ENCODE measurements around the gene SNX3.
"Not testable (repeated sequence)": the region's sequence is repeated elsewhere in the genome, so short reads cannot be mapped to it uniquely, and the experiment has no call there.

SNX3 gene

DNA sequence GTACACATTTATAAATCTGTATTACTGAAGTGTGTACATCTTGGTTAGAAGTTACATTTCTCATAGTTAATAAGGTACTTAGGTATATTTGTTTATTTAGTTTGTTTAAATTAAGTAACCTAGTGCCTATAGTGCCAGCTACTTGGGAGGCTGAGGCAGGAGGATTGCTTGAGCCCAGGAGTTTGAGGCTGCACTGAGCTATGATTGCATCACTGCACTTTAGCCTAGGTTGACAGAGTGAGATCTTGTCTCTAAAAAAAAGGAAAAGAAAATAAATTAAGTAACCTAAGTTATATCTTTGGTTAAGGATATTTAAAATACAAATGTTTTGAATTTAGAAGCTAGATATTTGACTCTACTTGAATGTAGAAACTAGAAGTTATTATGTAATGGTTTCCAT, 24.5 kb upstream of the SNX3 start:
- no peak overlapping the region for H3K4me3 ChIP-seq (ENCODE audit: low read length)
- TF ChIP-seq, protein P1, sequence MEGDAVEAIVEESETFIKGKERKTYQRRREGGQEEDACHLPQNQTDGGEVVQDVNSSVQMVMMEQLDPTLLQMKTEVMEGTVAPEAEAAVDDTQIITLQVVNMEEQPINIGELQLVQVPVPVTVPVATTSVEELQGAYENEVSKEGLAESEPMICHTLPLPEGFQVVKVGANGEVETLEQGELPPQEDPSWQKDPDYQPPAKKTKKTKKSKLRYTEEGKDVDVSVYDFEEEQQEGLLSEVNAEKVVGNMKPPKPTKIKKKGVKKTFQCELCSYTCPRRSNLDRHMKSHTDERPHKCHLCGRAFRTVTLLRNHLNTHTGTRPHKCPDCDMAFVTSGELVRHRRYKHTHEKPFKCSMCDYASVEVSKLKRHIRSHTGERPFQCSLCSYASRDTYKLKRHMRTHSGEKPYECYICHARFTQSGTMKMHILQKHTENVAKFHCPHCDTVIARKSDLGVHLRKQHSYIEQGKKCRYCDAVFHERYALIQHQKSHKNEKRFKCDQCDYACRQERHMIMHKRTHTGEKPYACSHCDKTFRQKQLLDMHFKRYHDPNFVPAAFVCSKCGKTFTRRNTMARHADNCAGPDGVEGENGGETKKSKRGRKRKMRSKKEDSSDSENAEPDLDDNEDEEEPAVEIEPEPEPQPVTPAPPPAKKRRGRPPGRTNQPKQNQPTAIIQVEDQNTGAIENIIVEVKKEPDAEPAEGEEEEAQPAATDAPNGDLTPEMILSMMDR (IDR thresholded peaks at IDR 0.05; ENCODE audit: insufficient read depth, low read depth, low read length, missing control alignments): no peak
- no peak for DNase-seq (ENCODE audit: low read depth)

DNA sequence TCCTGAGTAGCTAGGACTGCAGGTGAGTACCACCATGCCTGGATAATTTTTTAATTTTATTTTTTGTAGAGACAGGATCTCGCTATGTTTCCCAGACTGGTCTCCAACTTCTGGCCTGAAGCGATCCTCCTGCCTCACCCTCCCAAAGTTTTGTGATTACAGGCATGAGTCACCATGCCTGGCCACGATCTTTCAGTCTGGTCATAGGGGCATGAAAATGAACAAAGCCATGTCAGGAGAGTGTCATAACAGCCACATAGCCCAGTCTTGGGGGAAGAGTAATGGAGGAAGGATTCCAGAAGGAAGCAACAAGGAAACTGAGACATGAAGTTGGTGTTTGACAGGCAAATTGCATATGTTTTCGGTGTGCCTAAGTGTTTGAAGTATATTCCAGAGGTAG, 17.0 kb upstream of the SNX3 start:
- TF ChIP-seq, protein P1 (IDR thresholded peaks at IDR 0.05; ENCODE audit: insufficient read depth, low read depth, low read length, missing control alignments): no peak
- DNase-seq (ENCODE audit: low read depth): no peak
- H3K4me3 ChIP-seq (ENCODE audit: low read length): no peak overlapping the region

DNA sequence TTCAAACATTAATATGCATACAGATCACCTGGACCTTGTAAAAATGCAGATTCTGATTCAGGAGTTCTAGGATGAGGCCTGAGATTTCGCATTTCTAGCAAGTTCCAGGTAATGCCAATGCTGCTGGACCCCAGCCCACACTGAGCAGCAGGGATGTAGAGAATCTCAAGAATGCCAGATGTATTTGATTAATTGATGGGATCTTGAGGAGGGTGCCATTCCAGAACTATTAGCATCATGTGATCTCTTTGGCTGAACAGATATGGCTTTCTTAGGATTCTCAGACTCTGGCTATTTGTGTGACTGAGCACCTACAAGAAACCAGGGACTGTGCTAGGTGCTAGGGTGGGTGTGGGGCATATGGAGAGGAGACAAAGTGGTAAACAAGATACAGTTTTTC, 16.5 kb upstream of the SNX3 start:
- TF ChIP-seq, protein P1 (IDR thresholded peaks at IDR 0.05; ENCODE audit: insufficient read depth, low read depth, low read length, missing control alignments): no peak
- DNase-seq (ENCODE audit: low read depth): no peak
- no peak overlapping the region for H3K4me3 ChIP-seq (ENCODE audit: low read length)

DNA sequence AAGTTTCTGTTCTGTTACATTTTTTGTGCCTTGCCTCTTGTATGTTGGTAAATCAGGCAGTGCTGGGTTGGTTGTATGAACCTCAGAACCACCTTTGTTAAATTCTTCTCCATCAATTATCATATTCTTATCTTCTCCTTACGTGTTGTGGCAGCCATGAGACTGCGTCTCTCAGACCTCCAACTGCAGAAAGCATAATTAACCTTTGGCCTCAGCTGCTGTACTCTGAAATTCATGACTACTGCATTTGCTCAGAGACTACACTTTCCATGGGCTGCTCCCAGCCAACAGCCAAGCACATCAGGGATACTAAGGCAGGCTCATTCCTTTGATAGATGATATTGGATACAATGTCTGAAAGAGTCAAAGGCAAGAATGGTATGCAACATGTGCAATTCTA, 15.1 kb upstream of the SNX3 start:
- TF ChIP-seq, protein P1 (IDR thresholded peaks at IDR 0.05; ENCODE audit: insufficient read depth, low read depth, low read length, missing control alignments): no peak
- no peak overlapping the region for H3K4me3 ChIP-seq (ENCODE audit: low read length)
- DNase-seq (ENCODE audit: low read depth): no peak

DNA sequence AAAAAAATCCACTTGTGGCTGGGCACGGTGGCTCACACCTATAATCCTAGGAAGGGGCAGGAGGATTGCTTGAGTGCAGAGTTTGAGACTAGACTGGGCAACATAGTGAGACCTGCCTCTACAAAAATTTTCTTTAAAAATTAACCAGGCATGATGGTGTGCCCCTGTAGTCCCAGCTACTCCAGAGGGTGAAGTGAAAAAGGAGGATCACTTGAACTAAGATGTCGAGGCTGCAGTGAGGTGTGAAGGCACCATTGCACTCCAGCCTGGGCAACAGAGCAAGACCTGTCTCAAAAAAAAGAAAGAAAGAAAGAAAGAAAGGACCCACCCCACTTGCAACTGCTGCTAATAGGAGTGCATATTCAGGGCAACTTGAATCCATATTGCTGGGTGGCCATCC, 13.7 kb upstream of the SNX3 start:
- no peak for DNase-seq (ENCODE audit: low read depth)
- TF ChIP-seq, protein P1 (IDR thresholded peaks at IDR 0.05; ENCODE audit: insufficient read depth, low read depth, low read length, missing control alignments): no peak
- no peak overlapping the region for H3K4me3 ChIP-seq (ENCODE audit: low read length)

DNA sequence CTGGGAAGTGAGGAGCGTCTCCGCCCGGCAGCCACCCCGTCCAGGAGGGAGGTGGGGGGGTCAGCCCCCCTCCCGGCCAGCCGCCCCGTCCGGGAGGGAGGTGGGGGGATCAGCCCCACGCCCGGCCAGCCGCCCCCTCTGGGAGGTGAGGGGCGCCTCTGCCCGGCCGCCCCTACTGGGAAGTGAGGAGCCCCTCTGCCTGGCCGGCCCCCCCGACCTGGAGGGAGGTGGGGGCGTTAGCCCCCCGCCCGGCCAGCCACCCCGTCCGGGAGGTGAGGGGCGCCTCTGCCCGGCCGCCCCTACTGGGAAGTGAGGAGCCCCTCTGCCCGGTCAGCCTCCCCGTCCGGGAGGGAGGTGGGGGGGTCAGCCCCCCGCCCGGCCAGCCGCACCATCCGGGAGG, 9.1 kb upstream of the SNX3 start:
- not testable (repeated sequence) for H3K4me3 ChIP-seq (ENCODE audit: low read length); DNase-seq (ENCODE audit: low read depth)

DNA sequence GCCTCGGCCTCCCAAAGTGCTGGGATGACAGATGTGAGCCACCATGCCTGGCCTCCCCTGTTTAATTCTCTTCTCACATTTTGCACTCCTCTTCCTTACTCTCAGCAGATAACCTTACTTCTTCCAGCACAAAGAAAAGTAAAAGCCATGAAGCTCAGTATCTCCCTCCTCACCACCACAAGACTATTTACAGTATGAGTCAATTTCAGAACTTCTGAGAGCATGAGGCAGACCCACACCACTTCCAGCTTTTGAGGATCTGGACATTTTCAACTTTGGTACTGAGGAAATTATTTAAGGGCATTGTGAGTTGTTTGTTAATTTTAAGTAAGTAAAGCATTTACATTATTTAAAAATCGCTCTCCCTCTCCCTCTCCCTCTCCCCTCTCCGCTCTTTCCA, 8.0 kb upstream of the SNX3 start:
- no peak overlapping the region for H3K4me3 ChIP-seq (ENCODE audit: low read length)
- TF ChIP-seq, protein P1 (IDR thresholded peaks at IDR 0.05; ENCODE audit: insufficient read depth, low read depth, low read length, missing control alignments): no peak
- no peak for DNase-seq (ENCODE audit: low read depth)

DNA sequence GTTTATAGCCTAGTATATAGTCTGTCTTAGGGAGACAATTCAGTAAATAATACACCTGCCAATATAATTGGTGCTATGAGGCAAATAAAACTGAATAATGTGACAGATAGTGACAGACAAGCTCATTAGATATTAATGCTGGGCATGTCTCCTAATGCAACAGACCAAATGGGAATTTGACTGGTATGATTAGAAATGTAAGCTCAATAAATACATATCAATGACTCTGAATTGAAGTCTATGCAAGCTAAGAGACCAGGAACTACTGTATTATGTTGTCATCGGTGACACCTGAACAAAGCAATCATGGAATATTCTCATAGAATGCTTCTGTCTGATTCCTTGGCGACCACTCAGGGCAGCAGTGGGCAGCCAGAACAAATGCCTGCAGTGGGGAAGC, 2.5 kb upstream of the SNX3 start:
- H3K4me3 ChIP-seq (ENCODE audit: low read length): no peak overlapping the region
- TF ChIP-seq, protein P1 (IDR thresholded peaks at IDR 0.05; ENCODE audit: insufficient read depth, low read depth, low read length, missing control alignments): no peak
- no peak for DNase-seq (ENCODE audit: low read depth)
